HUES48 (cell line): ENCODE results near the gene GAB2.

Source experiments
- H3K27ac ChIP-seq: one replicate; pipeline ENCODE4 v1.7.0; 2013; ENCODE audit warnings: low read depth, low read length, inconsistent platforms
- H3K27me3 ChIP-seq: 2 replicates; pipeline ENCODE4 v1.6.1; 2013; ENCODE audit warnings: mild to moderate bottlenecking, low read length; ENCODE audit not compliant: control insufficient read depth, insufficient read depth
- H3K36me3 ChIP-seq: 2 replicates; pipeline ENCODE4 v1.6.1; 2013; ENCODE audit warnings: low read length; ENCODE audit not compliant: control insufficient read depth, insufficient read depth
- H3K4me1 ChIP-seq: 2 replicates; pipeline ENCODE4 v1.6.1; 2013; ENCODE audit warnings: mild to moderate bottlenecking, low read length; ENCODE audit not compliant: control insufficient read depth, insufficient read depth
- H3K4me3 ChIP-seq: 2 replicates; pipeline ENCODE4 v1.5.1; 2013; ENCODE audit warnings: mild to moderate bottlenecking, low read depth, low read length
- H3K9ac ChIP-seq: 2 replicates; pipeline ENCODE4 v1.6.1; 2013; ENCODE audit warnings: mild to moderate bottlenecking, low read depth, low read length, moderate library complexity
- H3K9me3 ChIP-seq: 2 replicates; pipeline ENCODE4 v1.6.1; 2013; ENCODE audit warnings: low read length; ENCODE audit not compliant: control insufficient read depth, insufficient read depth

Gene GAB2

GRCh38 chr11:78190374-78190773 lies 227.2 kb downstream of the GAB2 start:
- H3K27me3 ChIP-seq = no peaks in the 10 kb centered on the region
- no peak overlapping the region for H3K4me3 ChIP-seq
- H3K36me3 ChIP-seq = no peaks in the 10 kb centered on the region
- no peak overlapping the region for H3K9ac ChIP-seq
- peaks cover 3% of the 10 kb centered on the region; the same call in 1 of the 2 replicates for H3K4me1 ChIP-seq
- no peak overlapping the region for H3K27ac ChIP-seq
- no peaks in the 10 kb centered on the region for H3K9me3 ChIP-seq

- Histone ChIP-seq H3K9me3 (no peaks in the 10 kb centered on the region), H3K9ac (no peak overlapping the region), H3K27ac (no peak overlapping the region), H3K27me3 (no peaks in the 10 kb centered on the region), H3K4me1 (peaks cover 3% of the 10 kb centered on the region; the same call in 1 of the 2 replicates), H3K4me3 (peak overlapping the region; percentile 90; the same call in 1 of the 2 replicates), H3K36me3 (no peaks in the 10 kb centered on the region)
Measured at GRCh38 chr11:78189851-78190250, 227.8 kb downstream of the GAB2 start.

DNA sequence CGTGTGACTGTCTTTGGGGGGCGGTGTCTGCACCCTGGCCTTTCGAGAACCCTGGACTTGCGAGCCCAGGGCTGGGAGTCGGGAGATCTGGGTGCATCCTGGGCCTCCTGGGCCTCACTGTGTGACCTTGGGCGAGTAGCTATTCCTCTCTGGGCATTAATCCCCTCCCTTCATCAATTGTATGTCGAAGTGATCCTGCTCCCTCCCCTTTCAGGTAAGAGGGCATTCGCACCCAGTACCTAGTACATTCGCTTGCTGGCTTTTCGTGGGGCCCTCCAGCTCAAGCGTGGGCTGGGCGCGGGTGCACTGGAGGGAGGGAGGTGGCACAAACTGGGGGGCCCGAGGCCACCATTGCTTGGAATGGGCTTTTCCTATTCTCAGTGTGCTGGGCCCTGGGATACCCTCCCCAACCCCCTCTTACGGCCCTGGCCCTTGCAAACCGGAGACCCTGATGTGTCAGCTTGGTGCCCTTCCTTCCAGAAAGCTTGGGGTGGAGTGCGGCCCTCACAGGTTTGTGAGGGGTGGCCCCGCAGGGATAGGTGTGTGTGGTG lies 228.4 kb downstream of the GAB2 start:
- Histone ChIP-seq H3K4me3 (peak overlapping the region; percentile 90), H3K4me1 (peaks cover 3% of the 10 kb centered on the region; the same call in 1 of the 2 replicates), H3K9ac (no peak overlapping the region), H3K9me3 (no peaks in the 10 kb centered on the region), H3K36me3 (no peaks in the 10 kb centered on the region), H3K27me3 (no peaks in the 10 kb centered on the region), H3K27ac (no peak overlapping the region)

DNA sequence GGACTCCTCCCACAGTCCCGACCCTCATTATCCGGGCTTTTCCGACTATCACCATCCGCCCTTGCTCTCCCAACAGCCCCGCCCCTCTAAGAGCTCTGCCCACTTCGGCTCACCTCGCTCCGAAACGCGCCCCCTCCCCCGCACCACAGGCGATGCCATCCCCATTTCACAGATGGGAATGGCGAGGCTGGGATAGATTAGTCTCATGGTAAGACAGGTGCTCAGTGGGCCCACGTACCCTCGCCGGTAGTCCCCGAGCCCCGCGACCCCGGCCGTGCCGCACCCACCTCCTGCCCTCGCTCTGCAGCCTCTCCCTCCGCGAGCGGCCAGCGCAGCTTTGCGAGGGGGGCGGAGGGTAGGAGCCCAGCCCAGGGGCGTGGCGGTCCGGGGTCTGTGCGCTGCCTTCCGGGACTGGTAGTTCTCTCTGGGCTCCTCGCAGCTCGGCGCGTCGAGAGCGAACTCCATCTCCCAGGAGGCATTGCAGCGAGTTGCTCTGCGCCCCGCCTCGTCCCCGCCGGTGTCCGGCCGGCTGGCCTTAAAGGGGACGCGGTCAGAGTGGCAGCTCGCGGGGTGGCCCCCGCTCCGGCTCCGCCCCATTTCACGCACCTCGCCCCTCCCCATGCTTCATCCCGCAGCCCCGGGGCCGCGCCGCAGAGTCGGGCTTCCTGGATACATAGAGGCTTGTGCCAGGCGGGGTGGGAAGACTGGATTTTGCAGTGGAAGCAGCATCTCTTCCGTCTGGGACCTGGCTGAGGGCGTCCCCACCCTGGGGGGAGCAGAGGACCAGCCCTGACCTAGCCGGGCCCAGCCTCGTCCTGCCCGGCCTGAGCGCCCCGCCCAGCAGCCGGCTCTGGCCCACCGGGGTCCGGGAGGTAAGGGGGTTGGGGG lies 229.1 kb downstream of the GAB2 start, which contains the start of the genes KCTD21 and USP35:
Gene KCTD21, minus strand, starts transcription at position 341 of the 888 bp plus-strand sequence. CDS start 14,072 bp downstream, outside the sequence.
Gene USP35, plus strand, starts transcription at position 634 of the 888 bp plus-strand sequence. CDS start 7,327 bp downstream, outside the sequence.
- Histone ChIP-seq H3K27me3 (no peaks in the 10 kb centered on the region), H3K9ac (no peak within 1 kb of the TSS), H3K4me1 (peaks cover 3% of the 10 kb centered on the region; the same call in 1 of the 2 replicates), H3K36me3 (no peaks in the 10 kb centered on the region), H3K4me3 (peak within 1 kb of the TSS; percentile 90), H3K9me3 (no peaks in the 10 kb centered on the region), H3K27ac (no peak within 1 kb of the TSS)

GRCh38 chr11:78187366-78188285 lies 230.0 kb downstream of the GAB2 start:
- Histone ChIP-seq H3K27me3 (no peaks in the 10 kb centered on the region), H3K9me3 (no peaks in the 10 kb centered on the region), H3K9ac (no peak overlapping the region), H3K27ac (no peak overlapping the region), H3K36me3 (no peaks in the 10 kb centered on the region), H3K4me1 (peaks cover 3% of the 10 kb centered on the region; the same call in 1 of the 2 replicates), H3K4me3 (peak overlapping the region; percentile 90)

- H3K36me3 ChIP-seq = no peaks in the 10 kb centered on the region
- H3K4me1 ChIP-seq = no peaks in the 10 kb centered on the region
- H3K9me3 ChIP-seq = no peaks in the 10 kb centered on the region
- H3K27ac ChIP-seq = no peak overlapping the region
- no peak overlapping the region for H3K4me3 ChIP-seq
- H3K9ac ChIP-seq = no peak overlapping the region
- no peaks in the 10 kb centered on the region for H3K27me3 ChIP-seq
Measured at GRCh38 chr11:78181185-78181584, 236.4 kb downstream of the GAB2 start.

- Histone ChIP-seq H3K4me1 (no peaks in the 10 kb centered on the region), H3K9ac (no peak overlapping the region), H3K27ac (no peak overlapping the region), H3K9me3 (no peaks in the 10 kb centered on the region), H3K4me3 (no peak overlapping the region), H3K27me3 (no peaks in the 10 kb centered on the region), H3K36me3 (no peaks in the 10 kb centered on the region)
Measured at GRCh38 chr11:78180751-78181150, 236.9 kb downstream of the GAB2 start.

DNA sequence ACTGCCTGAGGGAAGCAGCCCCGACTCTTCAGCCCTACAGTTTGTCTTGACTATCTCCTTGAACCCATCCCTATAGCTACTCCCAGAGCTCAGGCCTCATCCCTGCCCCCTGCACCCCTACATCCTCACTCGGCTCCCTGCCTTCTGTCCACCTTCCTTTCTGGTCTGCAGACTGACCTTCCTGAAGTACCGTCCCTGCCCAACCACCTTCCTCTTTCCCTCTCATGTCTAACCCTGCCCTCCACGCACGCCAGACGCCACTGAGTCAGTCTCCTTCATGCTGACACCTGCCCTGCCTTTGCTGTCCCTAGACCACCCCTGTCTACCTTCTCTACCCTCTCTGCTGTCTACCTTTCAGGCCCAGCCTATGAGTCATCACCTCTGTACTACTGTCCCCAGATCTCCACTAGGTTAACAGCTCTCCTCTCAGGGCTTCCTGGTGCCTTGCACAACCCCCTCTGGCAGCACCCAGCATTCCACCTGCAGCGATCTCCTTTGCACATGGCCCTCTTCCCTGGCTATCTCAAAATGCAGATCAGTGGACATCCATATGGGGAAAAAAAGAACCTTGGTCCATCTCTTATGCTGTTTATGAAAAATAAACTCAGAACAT lies 238.1 kb downstream of the GAB2 start:
- no peak overlapping the region for H3K9ac ChIP-seq
- H3K4me3 ChIP-seq = no peak overlapping the region
- H3K4me1 ChIP-seq = no peaks in the 10 kb centered on the region
- no peak overlapping the region for H3K27ac ChIP-seq
- H3K9me3 ChIP-seq = no peaks in the 10 kb centered on the region
- no peaks in the 10 kb centered on the region for H3K36me3 ChIP-seq
- H3K27me3 ChIP-seq = no peaks in the 10 kb centered on the region

- H3K27ac ChIP-seq = no peak overlapping the region
- no peak overlapping the region for H3K9ac ChIP-seq
- H3K36me3 ChIP-seq = no peaks in the 10 kb centered on the region
Measured at GRCh38 chr11:78177216-78177615, 240.4 kb downstream of the GAB2 start.

DNA sequence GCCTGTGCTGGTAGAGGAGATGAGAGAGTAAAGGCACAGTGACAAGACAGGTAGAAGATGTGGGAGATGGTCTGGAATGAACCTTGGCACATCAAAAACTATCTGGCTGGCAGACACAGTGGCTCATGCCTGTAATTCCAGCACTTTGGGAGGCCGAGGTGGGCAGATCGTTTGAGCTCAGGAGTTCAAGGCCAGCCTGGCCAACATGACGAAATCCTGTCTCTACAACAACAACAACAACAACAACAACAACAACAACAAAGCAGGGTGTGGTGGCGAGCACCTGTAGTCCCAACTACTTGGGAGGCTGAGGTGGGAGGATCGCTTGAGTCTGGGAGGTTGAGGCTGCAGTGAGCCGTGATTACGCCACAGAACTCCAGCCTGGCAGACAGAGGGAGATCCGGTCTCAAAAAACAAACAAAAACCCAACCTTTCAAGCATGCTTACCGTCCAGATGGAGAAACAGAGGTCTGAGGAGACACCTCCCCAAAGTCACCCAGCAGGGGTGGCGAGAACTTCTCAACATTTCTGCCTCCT lies 240.9 kb downstream of the GAB2 start:
- Histone ChIP-seq H3K27me3 (no peaks in the 10 kb centered on the region), H3K4me3 (no peak overlapping the region), H3K4me1 (no peaks in the 10 kb centered on the region), H3K36me3 (no peaks in the 10 kb centered on the region), H3K27ac (no peak overlapping the region), H3K9me3 (no peaks in the 10 kb centered on the region), H3K9ac (no peak overlapping the region)

More at GRCh38 chr11:78177216-78177615, 240.4 kb downstream of the GAB2 start:
- Histone ChIP-seq H3K9me3 (no peaks in the 10 kb centered on the region), H3K4me3 (no peak overlapping the region), H3K27me3 (no peaks in the 10 kb centered on the region), H3K4me1 (no peaks in the 10 kb centered on the region)
